Endothelial cell of umbilical vein (primary cell): ENCODE results near the gene SPG7. TPM values are rescaled to one million over a fixed set of nuclear protein-coding genes. Genes with fewer than 3 reads are reported as not detected.
A peak's percentile ranks its signal among the peaks of the same experiment; 100 is the strongest.

ENCODE experiments used
- BruUV-seq: library from RNA; stranded (reverse); fragments of 400-500 nt; replicated peaks from 2 replicates; lab custom pipeline; 2021; lab: Mats Ljungman, UMichigan
- CTCF ChIA-PET: fragments of 300-600, 350-600 bp; sonication (Branson Sonifier 250); formaldehyde crosslinking; loops from one replicate; lab custom pipeline; 2021; ENCODE audit warnings: antibody characterized with exemption, inconsistent platforms; lab: Charles Lee
- POLR2A ChIA-PET: fragments of 300-600, 350-600 bp; sonication (Branson Sonifier 250); formaldehyde crosslinking; loops from one replicate; lab custom pipeline; 2021; ENCODE audit warnings: antibody characterized with exemption, inconsistent platforms; lab: Charles Lee
- DNase-seq: peaks from one replicate; pipeline ENCODE4 v3.0.0-alpha.2; 2011; ENCODE audit warnings: low read depth, low spot score
- FAIRE-seq: peaks from 2 replicates; lab custom pipeline; 2011; peaks lifted over from hg19 to GRCh38; lab: Jason Lieb, UNC
- H2AFZ ChIP-seq: 2 replicates; pipeline ENCODE4 v1.6.0; 2012; ENCODE audit warnings: low read depth, low read length, control low read depth, inconsistent platforms
- H3K27ac ChIP-seq: 2 replicates; pipeline ENCODE4 v1.5.1; 2011; ENCODE audit warnings: low read depth, mild to moderate bottlenecking, control low read depth, low read length, moderate library complexity; ENCODE audit not compliant: insufficient read depth
- H3K27me3 ChIP-seq, 2 experiments: 2 replicates each; pipeline versions ENCODE4 v1.6.0 to v1.6.1; 2011; ENCODE audit warnings: low read length in 2 of 2, mixed read lengths in 1 of 2; ENCODE audit not compliant: control insufficient read depth in 2 of 2, insufficient read depth in 2 of 2
- H3K36me3 ChIP-seq, 2 experiments: 2 replicates in 1 of 2; 3 replicates in 1 of 2; pipeline ENCODE4 v1.5.1; 2011; ENCODE audit warnings: low read length in 2 of 2, mild to moderate bottlenecking in 1 of 2, moderate library complexity in 1 of 2; ENCODE audit not compliant: control insufficient read depth in 2 of 2, insufficient read depth in 2 of 2; ENCODE audit errors: extremely low read depth in 1 of 2
- H3K4me1 ChIP-seq: 3 replicates; pipeline ENCODE4 v1.5.1; 2011; ENCODE audit warnings: mild to moderate bottlenecking, low read length; ENCODE audit not compliant: control insufficient read depth, insufficient read depth; ENCODE audit errors: extremely low read depth
- H3K4me2 ChIP-seq: 2 replicates; pipeline ENCODE4 v1.6.1; 2011; ENCODE audit warnings: low read length, control low read depth, mixed read lengths; ENCODE audit not compliant: insufficient read depth
- H3K4me3 ChIP-seq, 3 experiments: fragments of 200-600 bp in 1 of 3; sonication (generic), shearing (Covaris generic) in 1 of 3; replicated peaks in 1 of 3; 2 replicates each; pipeline ENCODE4 v1.5.1; 2011 to 2016; ENCODE audit warnings: control low read depth in 3 of 3, low read length in 3 of 3, mild to moderate bottlenecking in 2 of 3, inconsistent platforms in 1 of 3, low read depth in 1 of 3, moderate library complexity in 1 of 3; ENCODE audit not compliant: insufficient read depth in 1 of 3
- H3K79me2 ChIP-seq: 2 replicates; pipeline ENCODE4 v1.6.0; 2012; ENCODE audit warnings: low read length, inconsistent platforms; ENCODE audit not compliant: control insufficient read depth, insufficient read depth
- H3K9ac ChIP-seq: replicated peaks from 2 replicates; pipeline ENCODE3; 2011; ENCODE audit warnings: low read length, control low read depth; ENCODE audit not compliant: insufficient read depth; ENCODE audit errors: extremely low read depth
- H3K9me1 ChIP-seq: replicated peaks from 3 replicates; pipeline ENCODE4 v1.6.0; 2011; ENCODE audit warnings: mild to moderate bottlenecking, low read length; ENCODE audit not compliant: control insufficient read depth, insufficient read depth; ENCODE audit errors: extremely low read depth
- H3K9me3 ChIP-seq: replicated peaks from 2 replicates; pipeline ENCODE4 v1.5.1; 2012; ENCODE audit warnings: low read length, inconsistent platforms; ENCODE audit not compliant: control insufficient read depth, insufficient read depth
- H4K20me1 ChIP-seq: replicated peaks from 2 replicates; pipeline ENCODE3; 2011; ENCODE audit warnings: mild to moderate bottlenecking, low read length; ENCODE audit not compliant: control insufficient read depth, insufficient read depth; ENCODE audit errors: extremely low read depth
- EZH2 ChIP-seq: IDR thresholded peaks from 2 replicates; pipeline ENCODE4 v1.6.1; 2012; ENCODE audit warnings: borderline replicate concordance, low read depth, mild to moderate bottlenecking, moderate library complexity, low read length, inconsistent platforms; ENCODE audit not compliant: severe bottlenecking
- FOS ChIP-seq: IDR thresholded peaks from 2 replicates; pipeline ENCODE4 v1.6.1; 2011; ENCODE audit warnings: mild to moderate bottlenecking, low read length, moderate library complexity, borderline replicate concordance; ENCODE audit not compliant: insufficient read depth
- GATA2 ChIP-seq: IDR thresholded peaks from 2 replicates; pipeline ENCODE4 v1.7.0; 2011; ENCODE audit warnings: low read depth, mild to moderate bottlenecking, moderate library complexity, mixed read lengths, low read length; ENCODE audit not compliant: insufficient read length, insufficient read depth
- JUN ChIP-seq: IDR thresholded peaks from 2 replicates; pipeline ENCODE4 v1.6.1; 2011; ENCODE audit warnings: borderline replicate concordance, low read depth; ENCODE audit not compliant: insufficient read length, insufficient read depth
- MYC ChIP-seq: IDR thresholded peaks from one replicate; pipeline ENCODE4 v1.6.1; 2011; ENCODE audit warnings: mild to moderate bottlenecking, low read depth, low read length
- POLR2A ChIP-seq: IDR thresholded peaks from 2 replicates; pipeline ENCODE4 v1.6.1; 2012; ENCODE audit warnings: low read depth, mild to moderate bottlenecking, control low read depth, low read length
- POLR2AphosphoS5 ChIP-seq: IDR thresholded peaks from 2 replicates; pipeline ENCODE4 v1.6.1; 2012; ENCODE audit warnings: low read depth, mild to moderate bottlenecking, control low read depth, low read length, moderate library complexity; ENCODE audit not compliant: insufficient read depth
- dilution Hi-C: fragments of 300-500 bp; cut with MboI; formaldehyde crosslinking; loops from one replicate; pipeline ENCODE4 v1.15.0; 2019; ENCODE audit warnings: low sequenced_read_pairs; ENCODE audit not compliant: extremely low pct_ligation_motif_present
- intact Hi-C: fragments of 100-400 bp; cut with micrococcal nuclease; formaldehyde crosslinking; loops from one replicate; pipeline ENCODE4 v1.10.0; 2022
- polyA plus RNA-seq, 4 experiments: library from polyadenylated mRNA; depleted of rRNA in 3 of 4; stranded (reverse) in 3 of 4; unstranded in 1 of 4; fragments of >200 nt; gene quantifications; 2 replicates each; pipeline versions ENCODE4 v1.2.1 to v1.2.3, GENCODE V29; 2011 to 2012; ENCODE audit warnings: missing spikeins in 1 of 4
- total RNA-seq: library from RNA; stranded (reverse); gene quantifications from 2 replicates; pipeline ENCODE4 v1.2.3, GENCODE V29; 2021
- TF ChIP-seq, protein P1 (sequence below), 2 donors: IDR thresholded peaks; 1 replicate in 1 of 2; 2 replicates in 1 of 2; pipeline ENCODE4 v1.5.1; 2011; ENCODE audit warnings: low read length in 2 of 2, mild to moderate bottlenecking in 2 of 2, moderate library complexity in 2 of 2, control low read depth in 1 of 2, inconsistent platforms in 1 of 2, low read depth in 1 of 2; ENCODE audit not compliant: insufficient read depth in 1 of 2; ENCODE audit errors: extremely low read depth in 1 of 2
- TF ChIP-seq, protein P2 (sequence below): IDR thresholded peaks from 2 replicates; pipeline ENCODE4 v1.6.1; 2011; ENCODE audit not compliant: insufficient read depth, insufficient read length

Gene SPG7
- total and polyA plus RNA-seq, 2 donors (not counting 3 experiments of a cell fraction or from before 2014, with no cell fraction given), result 90.2 to 146 TPM

DNA sequence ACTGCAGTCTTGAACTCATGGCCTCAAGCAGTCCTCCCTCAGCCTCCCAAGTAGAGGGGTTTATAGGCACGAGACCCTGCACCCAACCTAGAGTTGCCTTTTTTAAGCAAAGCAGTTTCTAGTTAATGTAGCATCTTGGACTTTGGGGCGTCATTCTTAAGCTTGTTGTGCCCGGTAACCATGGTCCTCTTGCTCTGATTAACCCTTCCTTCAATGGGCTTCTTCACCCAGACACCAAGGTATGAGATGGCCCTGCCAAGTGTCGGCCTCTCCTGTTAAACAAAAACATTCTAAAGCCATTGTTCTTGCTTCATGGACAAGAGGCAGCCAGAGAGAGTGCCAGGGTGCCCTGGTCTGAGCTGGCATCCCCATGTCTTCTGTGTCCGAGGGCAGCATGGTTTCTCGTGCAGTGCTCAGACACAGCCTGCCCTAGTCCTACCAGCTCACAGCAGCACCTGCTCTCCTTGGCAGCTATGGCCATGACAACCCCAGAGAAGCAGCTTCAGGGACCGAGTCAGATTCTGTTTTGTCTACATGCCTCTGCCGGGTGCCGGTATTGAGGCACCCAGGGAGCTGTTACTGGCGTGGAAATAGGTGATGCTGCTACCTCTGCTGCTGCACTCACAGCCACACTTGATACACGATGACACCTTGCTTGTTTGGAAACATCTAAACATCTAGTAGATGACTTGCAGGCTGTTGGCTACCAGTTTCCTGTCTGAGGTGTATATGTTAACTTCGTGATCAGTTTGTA is 55.6 kb downstream of the SPG7 start:
- no peak overlapping the region for H2AFZ ChIP-seq
- ChIA-PET POLR2A (no interaction called here), CTCF (interaction anchor here (1.0 to 1.1 kb wide), 2 partner anchors 78 to 107 kb away, joined by 3 to 4 read pairs; no protein-coding TSS in a partner anchor)
- DNase-seq (no peak), FAIRE-seq (no peak)
- intact Hi-C loops (no loop called here), dilution Hi-C loops (no loop called here)
- TF ChIP-seq JUN, result no peak
- no peak for TF ChIP-seq MYC
- TF ChIP-seq, protein P1, sequence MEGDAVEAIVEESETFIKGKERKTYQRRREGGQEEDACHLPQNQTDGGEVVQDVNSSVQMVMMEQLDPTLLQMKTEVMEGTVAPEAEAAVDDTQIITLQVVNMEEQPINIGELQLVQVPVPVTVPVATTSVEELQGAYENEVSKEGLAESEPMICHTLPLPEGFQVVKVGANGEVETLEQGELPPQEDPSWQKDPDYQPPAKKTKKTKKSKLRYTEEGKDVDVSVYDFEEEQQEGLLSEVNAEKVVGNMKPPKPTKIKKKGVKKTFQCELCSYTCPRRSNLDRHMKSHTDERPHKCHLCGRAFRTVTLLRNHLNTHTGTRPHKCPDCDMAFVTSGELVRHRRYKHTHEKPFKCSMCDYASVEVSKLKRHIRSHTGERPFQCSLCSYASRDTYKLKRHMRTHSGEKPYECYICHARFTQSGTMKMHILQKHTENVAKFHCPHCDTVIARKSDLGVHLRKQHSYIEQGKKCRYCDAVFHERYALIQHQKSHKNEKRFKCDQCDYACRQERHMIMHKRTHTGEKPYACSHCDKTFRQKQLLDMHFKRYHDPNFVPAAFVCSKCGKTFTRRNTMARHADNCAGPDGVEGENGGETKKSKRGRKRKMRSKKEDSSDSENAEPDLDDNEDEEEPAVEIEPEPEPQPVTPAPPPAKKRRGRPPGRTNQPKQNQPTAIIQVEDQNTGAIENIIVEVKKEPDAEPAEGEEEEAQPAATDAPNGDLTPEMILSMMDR (IDR thresholded peaks at IDR 0.05; ENCODE audit: extremely low read depth in 1 of 2, insufficient read depth in 1 of 2, low read depth in 1 of 2, low read length in 2 of 2), result no peak
- no peak for TF ChIP-seq POLR2AphosphoS5
- TF ChIP-seq FOS, result no peak
- TF ChIP-seq, protein P2, sequence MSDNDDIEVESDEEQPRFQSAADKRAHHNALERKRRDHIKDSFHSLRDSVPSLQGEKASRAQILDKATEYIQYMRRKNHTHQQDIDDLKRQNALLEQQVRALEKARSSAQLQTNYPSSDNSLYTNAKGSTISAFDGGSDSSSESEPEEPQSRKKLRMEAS, result no peak
- TF ChIP-seq GATA2, result no peak
- no peak for TF ChIP-seq EZH2
- TF ChIP-seq POLR2A, result no peak
- H3K9me1 ChIP-seq, result no peaks in the 10 kb centered on the region
- H3K9me3 ChIP-seq, result no peaks in the 10 kb centered on the region
- peaks cover 30 to 31% of the 10 kb centered on the region in 2 experiments for H3K36me3 ChIP-seq
- H3K79me2 ChIP-seq, result peaks cover 36% of the 10 kb centered on the region
- no peaks in the 10 kb centered on the region for H3K27me3 ChIP-seq
- H3K9ac ChIP-seq, result no peak overlapping the region
- H3K4me1 ChIP-seq, result peaks cover 42% of the 10 kb centered on the region
- no peak overlapping the region for H3K4me3 ChIP-seq
- peaks cover 12% of the 10 kb centered on the region for H4K20me1 ChIP-seq
- peak overlapping the region; percentile 78 for H3K4me2 ChIP-seq
- H3K27ac ChIP-seq, result no peak overlapping the region
- BruUV-seq, result no TSS peak
